Loucy (cell line): ENCODE results near the gene EIF4H.

Experiments
- EZH2phosphoT487 ChIP-seq: fragments of 200-600 bp; IDR thresholded peaks from 2 replicates; pipeline ENCODE4 v1.6.1; 2018; ENCODE audit warnings: antibody characterized with exemption, mild to moderate bottlenecking, moderate library complexity, borderline replicate concordance
- TF ChIP-seq, protein P1 (sequence below): fragments of 200-600 bp; sonication (generic); conservative IDR thresholded peaks from 2 replicates; pipeline ENCODE4 v1.5.1; 2014; ENCODE audit warnings: mild to moderate bottlenecking, antibody characterized with exemption, low read length

DNA sequence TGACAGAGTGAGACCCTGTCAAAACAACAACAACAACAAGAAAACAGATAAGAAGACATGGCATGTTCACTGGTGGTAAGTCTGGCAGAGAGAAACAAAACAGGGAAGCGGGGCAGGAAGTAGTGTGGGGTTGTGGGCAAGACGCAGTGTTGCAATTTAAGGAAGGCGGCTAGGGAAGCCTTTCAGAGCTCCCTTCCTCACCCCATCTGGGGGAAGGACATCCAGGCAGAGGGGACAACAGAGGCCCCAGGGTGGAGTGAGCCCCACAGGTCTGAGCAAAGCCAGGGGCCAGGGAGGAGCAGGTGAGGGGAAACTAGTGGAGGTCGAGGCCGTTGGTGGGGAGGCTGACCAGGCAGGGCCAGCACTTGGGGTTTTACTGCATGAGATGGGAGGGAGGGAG lies 52.5 kb downstream of the EIF4H start:
- TF ChIP-seq, protein P1, sequence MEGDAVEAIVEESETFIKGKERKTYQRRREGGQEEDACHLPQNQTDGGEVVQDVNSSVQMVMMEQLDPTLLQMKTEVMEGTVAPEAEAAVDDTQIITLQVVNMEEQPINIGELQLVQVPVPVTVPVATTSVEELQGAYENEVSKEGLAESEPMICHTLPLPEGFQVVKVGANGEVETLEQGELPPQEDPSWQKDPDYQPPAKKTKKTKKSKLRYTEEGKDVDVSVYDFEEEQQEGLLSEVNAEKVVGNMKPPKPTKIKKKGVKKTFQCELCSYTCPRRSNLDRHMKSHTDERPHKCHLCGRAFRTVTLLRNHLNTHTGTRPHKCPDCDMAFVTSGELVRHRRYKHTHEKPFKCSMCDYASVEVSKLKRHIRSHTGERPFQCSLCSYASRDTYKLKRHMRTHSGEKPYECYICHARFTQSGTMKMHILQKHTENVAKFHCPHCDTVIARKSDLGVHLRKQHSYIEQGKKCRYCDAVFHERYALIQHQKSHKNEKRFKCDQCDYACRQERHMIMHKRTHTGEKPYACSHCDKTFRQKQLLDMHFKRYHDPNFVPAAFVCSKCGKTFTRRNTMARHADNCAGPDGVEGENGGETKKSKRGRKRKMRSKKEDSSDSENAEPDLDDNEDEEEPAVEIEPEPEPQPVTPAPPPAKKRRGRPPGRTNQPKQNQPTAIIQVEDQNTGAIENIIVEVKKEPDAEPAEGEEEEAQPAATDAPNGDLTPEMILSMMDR, result no peak
- TF ChIP-seq EZH2phosphoT487, result no peak
